ENCODE results near the gene ALX4.

ALX4 gene

DNA sequence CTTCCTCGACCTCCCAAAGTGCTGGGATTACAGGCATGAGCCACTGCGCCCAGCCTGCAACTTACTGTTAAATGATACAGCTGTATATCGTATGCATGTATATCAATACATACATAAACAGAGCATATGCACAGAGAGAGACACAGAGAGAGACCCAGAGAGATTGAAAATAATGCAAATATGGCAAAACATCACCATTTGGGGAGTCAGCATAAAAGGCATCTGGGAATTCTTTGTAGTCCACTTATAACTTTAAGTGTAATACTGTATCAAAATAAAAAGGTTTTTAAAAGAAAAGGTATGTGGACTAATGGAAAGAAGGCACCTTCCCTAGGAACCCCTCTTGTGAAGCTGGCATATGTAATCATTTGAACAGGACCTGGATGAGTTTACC lies 21.8 kb downstream of the ALX4 start:
- DNase-seq, result no peak

DNA sequence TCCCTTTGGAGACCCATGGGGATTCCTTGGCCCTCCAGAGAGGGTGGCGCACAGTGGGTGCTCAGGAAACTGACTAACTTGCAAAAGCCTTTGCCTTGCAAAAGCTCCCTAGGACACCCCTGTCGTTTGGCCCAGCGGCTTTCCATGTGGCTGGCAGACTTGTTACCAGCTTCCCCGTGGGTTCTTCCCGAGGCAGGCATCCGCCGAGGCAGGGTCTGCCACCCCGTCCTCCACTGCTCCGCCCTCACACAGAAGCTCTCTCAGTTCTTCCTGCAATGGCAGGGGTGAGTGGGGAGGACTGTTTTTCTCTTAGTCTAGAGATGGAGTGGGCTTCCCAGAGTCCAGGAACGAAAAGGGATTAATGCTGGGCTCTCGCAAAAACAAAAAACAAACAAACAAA lies 23.0 kb downstream of the ALX4 start:
- no peak for DNase-seq

DNA sequence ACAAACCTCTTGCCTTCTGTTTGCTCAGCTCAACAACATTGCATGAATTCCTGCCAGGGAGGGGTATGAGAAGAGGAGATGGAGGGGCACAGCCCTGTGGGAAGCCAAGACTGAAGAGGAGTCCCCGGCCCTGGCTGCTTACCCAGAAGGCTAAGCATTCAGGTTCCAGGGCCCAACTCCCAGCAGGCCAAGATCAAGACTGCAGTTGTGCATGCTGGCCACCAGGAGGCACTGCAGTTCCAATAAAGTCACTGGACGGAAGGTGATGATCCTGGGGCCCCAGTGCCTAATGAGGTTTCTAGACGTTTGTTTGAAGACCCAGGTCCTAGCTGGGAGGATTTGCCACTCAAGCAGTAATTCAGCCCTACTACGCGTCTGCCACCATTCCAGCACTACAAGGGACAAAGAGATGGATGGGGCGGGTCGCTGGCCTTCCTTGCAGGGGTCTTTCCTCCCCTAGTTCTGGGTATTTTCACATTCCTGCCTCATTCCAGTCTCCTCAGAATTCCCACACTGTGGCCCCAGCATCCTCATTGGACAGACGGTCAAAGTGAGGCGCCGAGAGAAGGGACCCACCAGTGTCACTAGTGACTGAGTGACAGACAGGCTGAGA lies 23.6 kb downstream of the ALX4 start:
- peak in 5 of 6 experiments; percentile 4 to 42 (median 15) for DNase-seq

DNA sequence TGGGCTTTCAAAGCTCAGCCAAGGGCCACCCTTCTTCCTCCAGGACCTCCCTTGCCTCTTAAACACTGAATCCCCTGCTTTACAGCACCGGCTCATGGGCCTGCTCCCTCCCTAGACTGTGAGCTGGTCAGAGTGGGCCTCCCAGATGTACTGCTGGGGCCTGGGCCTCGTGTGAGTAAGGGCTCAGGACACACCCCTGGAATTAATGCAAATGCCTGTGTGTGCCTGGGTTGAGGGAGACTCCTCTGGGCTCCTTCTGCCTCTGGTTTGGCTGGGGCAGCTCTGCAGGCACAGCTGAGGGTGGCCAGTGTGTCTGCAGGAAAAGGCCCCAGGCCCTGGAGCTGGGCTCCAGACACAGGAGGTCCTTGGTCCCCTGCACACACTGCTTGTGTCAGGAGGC lies 24.2 kb downstream of the ALX4 start:
- DNase-seq, result no peak

DNA sequence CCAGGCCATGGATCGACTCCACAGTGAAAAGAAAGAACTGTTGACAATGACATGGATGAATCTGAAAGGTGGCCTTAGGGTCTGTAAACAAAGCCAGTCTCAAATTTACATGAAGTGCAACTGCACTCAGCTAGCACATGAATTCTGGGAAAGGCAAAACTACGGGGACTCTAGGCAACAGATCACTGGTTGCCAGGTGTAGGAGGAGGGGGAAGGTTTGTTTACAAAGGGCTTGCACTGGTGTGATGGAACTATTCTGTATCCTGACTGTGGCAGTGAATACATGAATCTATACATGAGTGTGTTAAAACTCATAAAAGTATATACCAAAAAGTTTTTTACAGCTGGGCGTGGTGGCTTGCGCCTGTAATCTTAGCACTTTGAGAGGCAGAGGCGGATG lies 27.3 kb downstream of the ALX4 start:
- DNase-seq, result no peak

DNA sequence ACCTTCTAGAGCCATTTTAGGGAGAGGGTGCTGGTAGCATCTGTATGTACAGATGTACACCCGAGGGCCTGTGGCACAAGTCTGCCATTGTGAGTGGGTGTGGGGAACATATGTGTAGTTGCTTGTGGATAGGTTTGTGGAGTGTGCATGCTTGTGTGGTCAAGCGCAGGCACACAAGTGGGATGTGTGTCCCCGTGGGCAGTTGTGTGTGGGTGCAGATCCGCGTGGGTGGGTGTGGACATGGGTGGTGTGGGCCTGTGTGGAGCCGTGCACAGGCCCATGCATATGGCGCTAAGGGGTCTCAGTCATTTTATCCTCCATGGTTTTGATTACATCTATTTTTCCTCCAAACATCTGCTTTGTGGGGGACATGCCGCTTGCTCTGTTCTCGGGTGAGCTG lies 28.8 kb downstream of the ALX4 start:
- no peak for DNase-seq

DNA sequence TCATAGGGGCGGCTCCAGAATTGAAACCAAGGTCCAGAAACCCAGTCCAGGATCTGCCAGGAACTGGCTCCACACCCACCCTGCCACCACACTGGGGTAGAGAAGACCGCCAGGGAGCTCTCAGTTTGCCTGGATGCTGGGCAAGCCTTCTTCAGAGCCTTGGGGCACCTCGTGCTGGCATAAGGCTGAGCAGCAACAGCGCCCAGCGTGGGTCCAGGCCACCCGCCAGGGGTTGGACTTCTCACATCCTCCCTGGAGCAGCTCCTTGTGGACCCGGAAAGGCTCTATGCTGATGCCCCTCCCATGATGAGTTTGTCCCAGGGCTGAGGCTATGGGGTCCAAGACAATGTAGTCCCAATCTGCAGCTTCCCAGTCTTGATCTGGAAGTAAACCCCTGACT lies 29.7 kb downstream of the ALX4 start:
- DNase-seq, result no peak

DNA sequence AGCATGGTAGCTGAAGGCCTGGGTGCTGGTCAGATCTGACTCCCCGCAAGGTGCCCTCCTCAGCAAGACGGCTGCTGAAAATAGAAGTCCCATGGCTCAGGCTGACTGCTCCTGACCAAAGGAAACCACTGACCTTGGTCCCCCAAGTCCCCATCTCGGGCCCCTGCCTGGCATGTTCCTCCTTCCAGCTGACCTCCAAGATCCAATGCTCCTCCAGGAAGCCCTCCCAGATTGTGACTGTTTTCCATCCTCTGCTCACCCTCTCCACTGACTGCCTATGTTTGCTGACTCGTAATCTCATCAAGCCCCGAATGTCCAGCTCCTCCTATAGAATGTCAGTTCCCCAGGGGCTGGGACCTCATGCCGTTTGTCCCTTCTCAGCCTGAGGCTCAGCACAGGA lies 30.5 kb downstream of the ALX4 start:
- no peak for DNase-seq

DNA sequence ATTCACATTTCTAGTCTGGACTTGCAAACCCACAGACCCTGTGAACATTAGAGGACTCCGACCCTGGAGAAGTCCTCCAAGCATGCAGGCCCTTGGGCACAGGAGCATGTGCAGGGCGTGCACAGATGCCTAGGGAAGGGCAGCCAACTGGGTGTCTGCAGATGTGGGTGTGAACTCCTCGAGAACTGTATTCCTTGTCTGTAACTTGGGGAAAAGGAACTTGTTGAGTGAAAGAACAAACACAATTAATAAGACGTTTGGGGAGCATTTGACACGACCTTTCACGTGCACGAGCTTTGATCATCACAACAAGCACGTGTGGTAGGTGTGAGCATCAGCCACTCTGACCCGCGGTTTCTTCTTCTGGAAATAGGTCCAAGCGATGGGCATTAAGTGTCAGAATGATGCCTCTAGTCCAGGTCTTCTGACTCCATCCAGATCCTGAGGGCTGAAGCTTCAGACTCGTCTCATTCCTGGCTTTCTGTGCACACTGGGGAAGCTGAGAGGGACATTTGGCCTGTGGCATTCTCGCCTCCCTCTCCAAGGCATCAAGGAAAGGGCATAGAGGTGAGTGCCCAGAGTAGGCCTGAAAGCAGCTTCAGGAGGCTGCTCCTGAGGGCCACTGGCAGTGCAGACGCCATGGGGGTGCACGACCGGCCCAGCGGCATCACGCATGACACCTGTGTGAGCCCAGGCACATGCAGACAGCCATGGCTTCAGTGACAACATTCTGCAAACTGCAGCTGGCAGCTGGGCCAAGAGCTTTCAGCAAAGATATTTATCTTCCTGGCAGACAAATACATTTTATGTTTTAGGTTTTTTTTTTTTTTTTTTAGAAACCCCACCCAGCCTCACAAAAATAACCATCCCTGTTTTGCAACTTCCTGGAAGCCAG lies 32.5 kb downstream of the ALX4 start:
- no peak for DNase-seq

DNA sequence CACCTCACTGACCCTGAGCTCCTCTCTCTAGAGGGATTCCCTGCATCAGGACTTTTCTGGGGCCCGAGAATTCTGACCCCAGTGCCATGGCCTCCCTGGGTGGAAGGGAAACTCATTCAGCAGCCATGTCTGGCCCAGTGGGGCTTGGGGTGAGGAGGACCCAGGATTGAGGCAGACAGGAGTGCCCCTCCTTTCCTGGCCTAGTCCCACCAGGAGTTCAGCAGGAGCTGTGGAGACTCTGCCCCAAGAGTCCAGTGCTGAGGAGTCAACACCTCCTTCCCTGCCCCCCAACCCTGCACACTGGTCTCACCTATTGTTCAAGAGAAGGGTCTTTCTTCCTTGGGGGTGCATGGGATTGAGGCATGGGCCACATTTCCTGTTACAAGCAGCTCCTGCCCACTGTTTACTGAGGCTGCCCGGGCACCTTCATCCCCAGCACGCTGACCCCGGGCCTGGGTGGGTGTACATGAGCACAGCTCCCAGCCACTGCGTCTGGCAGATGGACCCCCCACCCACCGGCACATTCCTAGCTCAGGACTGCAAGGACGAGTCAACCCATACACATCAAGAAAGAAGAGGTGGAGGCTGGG lies 33.9 kb downstream of the ALX4 start:
- no peak for DNase-seq

DNA sequence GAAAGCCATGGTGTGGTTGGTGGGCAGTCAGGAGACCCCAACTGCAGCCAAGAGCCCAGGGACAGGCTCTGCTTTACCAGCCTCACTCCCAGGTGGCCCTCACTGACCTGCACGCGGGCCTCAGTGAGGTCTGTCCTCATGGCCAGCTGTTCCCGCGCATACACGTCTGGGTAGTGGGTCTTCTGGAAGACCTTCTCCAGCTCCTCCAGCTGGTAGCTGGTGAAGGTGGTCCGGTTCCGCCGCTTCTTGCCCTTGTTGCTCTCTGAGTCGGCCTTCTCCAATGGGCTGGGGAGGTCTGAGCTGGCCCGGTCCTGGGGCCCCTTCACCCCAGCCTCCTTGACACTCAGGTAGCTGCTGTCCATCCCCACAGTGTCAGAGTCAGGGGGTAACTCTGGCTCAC lies 34.7 kb downstream of the ALX4 start:
- DNase-seq, result no peak

DNA sequence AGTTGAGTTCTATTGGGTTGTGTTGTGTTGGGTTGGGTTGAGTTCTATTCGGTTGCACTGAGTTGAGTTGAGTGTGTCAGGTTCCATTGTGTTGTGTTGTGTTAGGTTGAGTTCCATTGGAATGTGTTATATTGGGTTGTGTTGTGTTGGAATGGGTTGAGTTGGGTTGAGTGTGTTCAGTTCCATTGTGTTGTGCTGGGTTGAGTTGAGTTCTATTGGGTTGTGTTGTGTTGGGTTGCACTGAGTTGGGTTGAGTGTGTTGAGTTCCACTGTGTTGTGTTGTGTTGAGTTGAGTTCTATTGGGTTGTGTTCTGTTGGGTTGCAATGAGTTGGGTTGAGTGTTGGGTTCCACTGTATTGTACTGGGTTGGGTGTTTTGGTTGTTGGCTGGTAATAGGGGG lies 35.5 kb downstream of the ALX4 start:
- no peak for DNase-seq

DNA sequence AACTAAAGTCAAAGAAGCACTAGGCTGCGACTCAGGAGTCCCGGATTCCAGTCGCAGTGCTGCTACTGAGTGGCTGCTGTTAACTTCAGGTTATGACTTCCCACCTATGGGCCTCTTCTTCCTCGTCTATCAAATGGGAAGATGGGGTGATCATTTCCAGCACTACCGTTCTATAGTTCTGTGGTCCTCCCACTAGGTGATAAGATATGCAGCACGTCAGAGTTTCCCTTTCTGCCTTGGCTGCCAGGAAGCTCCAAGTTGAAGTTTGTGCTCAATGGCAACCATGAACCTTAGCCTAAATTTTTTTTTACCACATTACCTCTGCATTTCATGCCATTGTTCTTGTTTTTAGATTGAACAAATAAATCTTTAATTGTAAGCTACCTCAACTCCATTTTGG lies 38.7 kb downstream of the ALX4 start:
- DNase-seq, result no peak

DNA sequence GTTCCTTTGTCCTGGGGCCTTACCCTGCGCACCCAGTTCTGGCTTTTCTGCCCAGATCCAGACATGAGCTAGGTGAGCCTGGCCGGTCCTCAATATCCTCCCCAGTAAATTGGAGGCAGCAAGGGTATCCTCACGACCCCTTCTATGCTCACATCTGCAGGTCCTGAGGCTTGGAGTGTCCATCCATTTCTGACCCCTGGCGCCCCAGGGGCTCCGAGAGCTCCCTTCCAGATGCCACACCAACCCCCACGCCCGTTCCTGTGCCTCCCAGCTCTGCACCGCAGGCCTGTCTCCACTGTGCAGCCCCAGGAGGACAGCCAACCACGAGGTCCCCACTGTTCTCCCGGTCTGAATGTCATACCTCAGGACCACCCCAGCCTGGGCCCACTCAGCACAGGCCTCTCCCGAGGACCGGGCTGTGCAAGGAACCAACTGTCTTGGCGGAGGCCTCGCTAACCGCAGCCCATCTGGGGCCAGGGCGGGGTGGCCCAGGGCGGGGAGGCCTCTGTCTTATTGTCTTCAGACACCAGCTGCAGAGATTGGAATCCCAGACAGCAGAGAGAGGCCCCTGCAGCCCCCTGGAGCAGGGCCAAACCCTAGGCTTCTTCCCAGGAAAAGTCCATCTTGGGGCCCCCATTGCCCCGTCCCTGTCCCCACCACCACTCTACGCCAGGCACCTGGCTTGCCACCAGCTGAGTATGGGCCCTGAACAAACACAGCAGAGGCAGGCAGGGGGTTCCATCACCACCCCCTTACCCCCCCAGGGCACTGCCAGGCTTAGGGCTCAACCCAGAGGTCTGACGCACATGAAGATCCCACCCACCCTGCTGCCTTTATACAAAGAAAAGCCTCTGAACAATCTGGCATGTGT lies 39.3 kb downstream of the ALX4 start:
- no peak for DNase-seq

DNA sequence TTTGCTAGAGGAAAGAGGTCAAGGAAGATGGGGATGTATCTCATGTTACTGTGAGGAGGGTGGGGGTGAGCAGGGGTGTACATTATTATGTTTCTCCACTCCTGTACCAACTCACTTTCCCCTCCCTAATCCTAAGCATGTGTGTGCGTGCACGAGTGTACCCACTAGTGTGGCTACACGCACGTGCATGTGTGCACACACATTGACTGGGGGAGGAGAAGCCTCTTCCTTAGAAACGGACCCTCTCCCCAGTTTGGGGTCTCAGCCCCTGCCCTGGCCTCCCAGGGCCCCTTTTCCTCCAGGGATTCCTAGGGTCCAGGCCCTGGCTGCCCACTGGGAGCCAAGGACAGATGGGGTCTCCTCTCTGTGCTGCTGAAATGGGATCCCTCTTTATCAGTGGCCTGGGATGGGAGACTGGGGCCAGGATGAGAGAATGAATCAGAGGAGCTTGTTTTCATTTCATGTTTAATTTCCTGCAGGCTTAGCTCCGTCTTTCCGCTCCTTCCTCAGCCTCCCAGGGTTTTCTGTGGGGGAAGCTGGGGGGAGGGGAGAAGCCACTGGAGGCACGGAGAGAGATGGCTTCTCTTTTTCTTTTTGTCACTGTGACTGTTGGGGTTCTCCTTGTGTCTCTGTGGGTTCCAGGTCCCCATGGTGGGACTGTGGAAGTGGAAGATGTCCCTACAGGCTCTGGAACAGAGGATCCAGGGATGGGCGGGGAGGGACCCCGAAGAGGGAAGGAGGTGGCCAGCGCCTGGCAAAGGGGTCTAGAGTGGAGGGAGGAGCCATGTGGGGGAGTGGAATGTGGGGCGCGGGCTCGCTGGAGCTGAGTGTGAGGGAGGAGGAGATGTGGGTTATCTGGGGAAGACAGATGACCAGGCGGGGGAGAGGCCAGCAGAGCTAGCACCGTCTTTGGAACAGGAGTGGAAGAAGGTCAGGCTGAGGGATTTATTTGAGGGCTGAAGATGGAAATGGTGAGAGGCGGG lies 40.3 kb downstream of the ALX4 start:
- no peak for DNase-seq

DNA sequence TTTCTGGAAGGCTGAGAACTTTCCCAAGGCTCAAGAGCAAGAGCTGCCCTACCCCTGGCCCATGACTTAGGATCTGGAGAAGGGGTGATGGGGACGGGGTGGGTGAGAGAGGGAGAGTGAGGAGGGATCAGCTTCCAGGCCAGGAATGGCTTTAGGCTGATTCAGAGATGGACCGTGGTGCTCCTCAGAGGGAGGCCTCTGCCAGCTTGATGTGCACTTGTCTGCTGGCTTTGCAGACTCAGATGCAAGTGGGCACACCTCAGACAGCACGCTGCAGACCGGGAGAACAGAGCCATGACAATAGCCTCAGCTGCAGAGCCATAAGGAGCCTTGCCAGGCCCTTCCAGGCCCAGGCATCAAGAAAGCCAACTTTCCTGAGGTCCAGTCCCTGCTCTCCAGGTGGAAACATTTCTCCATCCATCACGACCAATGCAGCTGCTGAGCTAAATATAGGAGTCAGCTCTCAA lies 41.3 kb downstream of the ALX4 start:
- DNase-seq, result no peak

DNA sequence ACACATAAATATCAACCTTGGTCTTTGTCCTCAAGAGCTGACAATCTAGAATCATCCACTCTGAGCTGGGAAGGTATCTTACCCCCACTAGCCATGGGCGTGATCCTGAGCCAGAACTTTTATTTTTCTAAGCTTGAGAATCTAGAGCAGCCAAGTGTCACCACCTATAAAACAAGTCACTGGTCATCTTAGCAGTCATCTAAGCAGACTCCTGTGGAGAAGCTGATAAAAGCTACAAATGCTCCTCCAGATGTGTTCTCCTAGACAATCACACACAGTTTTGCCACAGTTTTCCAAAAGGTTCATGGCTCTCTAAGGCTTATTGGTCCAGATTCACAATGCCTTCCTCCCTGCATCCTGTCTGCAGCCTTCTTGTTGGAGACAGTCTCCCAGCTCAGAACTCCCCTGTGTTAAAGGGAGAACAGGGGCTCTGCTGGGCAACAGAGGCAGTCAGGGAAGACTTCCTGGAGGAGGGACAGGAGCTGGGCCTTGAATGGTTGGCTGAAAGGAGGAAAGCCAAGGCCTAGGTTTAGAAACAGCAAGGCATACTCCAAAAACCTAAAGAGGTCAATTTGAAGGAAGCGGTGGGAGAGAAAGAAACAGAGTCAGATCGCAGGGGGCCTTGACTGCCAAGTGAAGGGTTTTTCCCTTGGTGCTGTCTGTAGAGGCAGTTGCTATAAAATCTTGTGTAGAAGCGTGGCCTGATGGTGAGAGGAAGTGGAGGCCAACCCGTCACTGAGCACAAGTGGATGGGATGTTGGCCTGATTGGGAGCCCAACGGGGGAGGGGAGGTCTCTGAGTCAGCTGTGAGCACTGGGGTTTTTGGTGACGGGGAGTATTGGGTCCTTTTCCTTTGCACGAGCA lies 42.0 kb downstream of the ALX4 start:
- no peak for DNase-seq

DNA sequence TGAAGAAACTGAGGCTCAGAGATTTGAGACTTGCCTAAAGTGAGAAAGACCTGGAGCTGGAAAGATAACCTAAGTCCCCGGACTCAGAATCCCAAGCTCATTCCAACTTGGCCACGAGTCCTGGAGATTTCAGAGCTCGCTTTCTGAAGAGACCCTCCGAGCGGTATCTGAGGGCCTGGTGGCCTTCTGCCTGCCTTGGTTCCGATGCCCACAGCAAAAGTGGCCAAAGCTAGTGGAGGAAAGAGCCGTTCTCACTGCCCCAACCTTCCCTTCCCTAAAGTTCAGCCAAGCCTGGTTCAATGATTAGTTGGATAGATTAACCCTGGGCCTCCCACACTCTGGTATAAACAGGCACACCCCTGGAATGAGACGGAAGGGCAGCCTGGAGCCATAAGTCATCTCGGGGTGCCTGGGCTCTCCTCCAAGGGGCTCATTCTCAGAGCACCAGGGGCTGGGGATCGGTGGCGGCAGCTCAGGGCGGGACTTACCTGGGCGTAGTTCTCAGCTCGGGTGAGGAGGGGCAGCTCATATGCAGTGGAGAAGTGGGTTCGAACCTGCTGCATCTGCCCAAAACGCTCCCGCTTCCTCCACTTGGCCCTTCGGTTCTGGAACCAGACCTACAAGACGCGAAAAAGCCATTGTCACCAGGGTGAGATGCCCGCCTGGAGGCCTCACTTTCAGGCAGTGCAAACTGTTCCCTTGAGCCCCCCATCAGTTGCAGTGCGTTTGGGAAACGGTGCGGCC lies 42.8 kb downstream of the ALX4 start:
- DNase-seq, result no peak

DNA sequence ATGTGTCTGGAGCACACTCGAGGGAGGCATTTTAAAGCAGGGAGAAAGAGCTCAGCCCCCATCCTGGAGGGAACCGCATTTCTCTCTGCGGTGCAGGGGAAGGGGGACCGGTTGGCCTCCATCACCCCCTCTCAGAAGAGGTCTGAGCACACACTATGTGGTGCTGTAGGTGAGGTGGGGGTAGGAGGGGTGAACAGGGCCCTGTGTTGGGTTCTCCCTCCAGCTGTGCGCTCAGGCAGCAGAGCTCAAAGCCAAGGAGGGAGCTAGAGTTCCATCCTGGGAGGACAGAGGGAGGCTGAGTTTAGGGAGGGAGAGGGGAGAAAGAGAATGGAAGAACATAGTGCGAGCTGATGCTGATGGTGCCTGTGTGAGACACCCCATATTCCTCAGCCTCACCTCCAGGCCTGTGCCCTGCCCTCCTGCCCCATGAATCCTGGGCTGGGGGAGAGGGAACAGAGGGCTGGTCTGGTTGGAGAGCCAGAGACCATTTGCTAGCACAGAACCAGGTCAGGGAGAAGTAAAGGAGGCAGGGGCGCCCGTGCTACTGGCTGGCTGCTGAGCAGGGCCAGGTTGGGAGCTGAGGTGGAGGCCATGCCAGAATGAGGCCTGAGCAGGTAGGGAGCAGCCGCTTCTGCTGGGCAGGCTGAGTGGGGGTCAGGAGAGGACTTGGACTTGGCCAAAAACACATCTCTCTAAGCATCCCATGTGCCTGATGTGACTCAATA lies 43.7 kb downstream of the ALX4 start:
- no peak for DNase-seq

All from stimulated activated naive CD4-positive, alpha-beta T cell (primary cell).